Smooth muscle cell of bladder (primary cell): ENCODE results near the gene FBF1. TPM values are rescaled to one million over a fixed set of nuclear protein-coding genes. Genes with fewer than 3 reads are reported as not detected.

ENCODE experiments used
- total RNA-seq: library from RNA; depleted of rRNA; stranded (reverse); fragments of >200 nt; gene quantifications from 2 replicates; pipeline ENCODE4 v1.2.3, GENCODE V29; 2014

Gene FBF1
- 8.8 and 15.0 TPM in 2 replicates for total RNA-seq

DNA sequence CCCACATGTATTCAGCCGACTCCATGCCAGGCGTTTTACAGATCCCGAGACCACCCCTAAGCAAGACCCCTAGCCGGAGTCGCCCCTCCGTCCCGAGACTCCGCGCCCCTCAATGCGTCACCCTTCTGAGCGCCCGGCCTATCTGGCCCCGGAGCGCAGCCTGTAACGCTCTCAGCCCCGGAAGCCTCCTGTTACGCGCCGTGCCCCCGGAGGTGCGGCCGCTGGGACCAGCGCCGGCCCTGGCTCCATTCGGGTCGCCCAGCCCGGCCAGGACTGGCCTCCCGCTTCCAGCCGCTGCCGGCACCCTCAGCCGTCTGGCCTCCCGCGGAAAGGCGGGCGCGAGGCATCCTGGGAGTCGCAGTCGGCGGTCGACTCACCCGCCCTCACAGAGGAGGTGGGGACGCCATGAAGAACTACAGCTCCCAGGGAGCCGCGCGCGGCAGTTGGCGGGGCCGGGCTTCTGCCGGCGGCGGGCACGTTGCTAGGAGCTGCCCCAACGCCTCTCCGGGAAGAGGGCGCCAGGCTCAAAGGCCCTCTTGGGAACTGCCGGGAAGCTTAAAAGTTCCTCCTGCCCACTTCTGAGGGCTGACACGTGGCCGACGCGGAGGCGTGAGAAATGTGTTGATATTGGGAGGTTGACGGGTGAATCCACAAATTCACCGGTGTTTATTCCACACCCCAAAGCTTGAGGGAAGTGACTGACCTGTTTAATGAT, at the start of gene FBF1:
TSS of gene FBF1 (minus strand) at position 316 of the 715 bp plus-strand sequence. CDS start 2,893 bp downstream, outside the sequence.

GRCh38 chr17:75978938-75979704, 38.3 kb upstream of the FBF1 start, which contains the start of the genes ACOX1 and TEN1:
Gene ACOX1 (minus strand): TSS chr17:75979166. CDS start chr17:75979073, 93 bp downstream.
Gene TEN1 (plus strand): TSS chr17:75979240. CDS start chr17:75986193, 6,953 bp downstream.

DNA sequence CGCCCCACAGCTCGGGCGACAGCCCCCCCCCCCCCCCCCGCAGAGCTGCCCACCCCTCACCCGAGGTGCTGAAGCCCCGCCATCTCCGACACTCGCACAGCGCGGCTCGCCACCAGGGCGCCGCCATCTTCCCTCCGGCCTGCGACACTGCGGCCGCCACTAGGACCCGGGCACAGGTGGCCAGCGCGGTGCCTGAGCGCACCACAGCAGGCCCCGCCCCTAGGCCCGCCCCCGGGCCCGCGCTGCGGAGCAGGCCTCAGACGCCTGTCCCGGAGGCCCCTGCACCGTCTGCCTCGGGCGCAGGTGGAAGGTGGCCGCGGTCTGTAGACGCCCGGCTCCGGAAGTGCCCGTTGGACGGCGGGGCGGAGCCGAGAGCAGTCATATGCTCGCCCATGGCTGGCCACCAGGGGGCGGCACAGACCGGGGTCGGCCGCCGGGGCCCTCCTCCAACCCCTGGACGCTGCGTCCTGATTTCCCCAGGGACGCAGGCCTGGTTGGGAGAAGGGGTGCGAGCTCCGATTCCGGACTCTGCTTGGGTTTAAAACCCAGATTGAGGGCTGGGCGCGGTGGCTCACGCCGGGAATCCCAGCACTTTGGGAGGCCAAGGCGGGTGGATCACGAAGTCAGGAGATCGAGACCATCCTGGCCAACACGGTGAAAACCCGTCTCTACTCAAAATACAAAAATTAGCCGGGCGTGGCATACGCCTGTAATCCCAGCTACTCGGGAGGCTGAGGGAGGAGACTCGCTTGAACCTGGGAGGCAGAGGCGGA, 35.9 kb downstream of the FBF1 start, which contains the start of gene MRPL38:
TSS of gene MRPL38 (minus strand) at position 136 of the 773 bp plus-strand sequence. CDS start at position 127, 9 bp downstream.

GRCh38 chr17:75896415-75897159, 44.3 kb downstream of the FBF1 start, which contains the start of gene TRIM65:
Gene TRIM65 (minus strand): TSS chr17:75896951. CDS start chr17:75896937, 14 bp downstream.

DNA sequence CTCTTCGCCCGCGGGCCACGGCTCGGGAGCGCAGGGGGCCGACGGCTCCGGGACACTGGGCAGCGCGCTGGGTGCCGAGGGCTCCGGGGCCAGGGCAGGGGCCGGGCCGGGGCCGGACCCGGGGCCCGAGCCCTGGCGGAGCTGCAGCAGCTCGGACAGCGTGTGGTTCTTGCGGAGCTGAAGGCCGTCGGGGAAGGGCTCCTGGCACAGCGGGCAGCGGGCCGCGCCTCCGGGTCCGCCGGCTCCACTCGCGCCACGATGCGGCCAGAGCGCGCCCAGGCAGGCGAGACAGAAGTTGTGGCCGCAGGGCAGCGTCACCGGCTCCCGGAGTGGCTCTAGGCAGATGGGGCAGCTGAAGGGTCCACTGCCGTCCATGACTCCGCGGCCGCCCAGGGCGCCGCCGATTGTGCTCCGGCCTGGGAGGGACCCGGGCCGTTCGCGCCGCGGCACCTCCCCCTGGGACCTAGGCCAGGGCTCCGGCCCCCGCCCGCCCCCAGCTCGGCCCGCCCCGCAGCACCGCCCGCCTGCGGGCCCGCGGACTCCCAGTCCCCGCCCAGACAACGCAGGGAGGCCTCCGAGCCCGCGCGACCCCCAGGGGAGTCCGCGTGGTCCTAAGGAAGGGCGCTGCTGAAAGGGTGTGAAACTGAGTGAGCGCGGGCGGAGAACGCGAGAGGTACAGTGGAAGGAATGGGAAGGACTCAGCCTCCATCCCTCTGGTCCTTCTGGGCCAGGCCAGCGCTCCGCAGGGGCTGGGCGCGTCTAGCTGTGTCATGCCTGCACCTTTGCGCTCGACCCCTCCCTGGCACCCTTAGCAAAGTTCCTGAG, 62.5 kb downstream of the FBF1 start, which contains the start of gene TRIM47:
TSS of gene TRIM47 (minus strand) at position 408 of the 825 bp plus-strand sequence. CDS start at position 375, 33 bp downstream.

Other genes with a start within 250 kb of the FBF1 start
- gene ITGB4, start 219.6 kb downstream of the FBF1 start, total RNA-seq = 0.28 TPM in 2 replicates
- gene GALK1, start 175.8 kb downstream of the FBF1 start, total RNA-seq = 43.2 and 49.0 TPM in 2 replicates
- 10.0 and 15.1 TPM in 2 replicates for gene UNK, start 156.2 kb downstream of the FBF1 start, total RNA-seq
- 0.46 and 0.57 TPM in 2 replicates for gene UNC13D, start 96.6 kb downstream of the FBF1 start, total RNA-seq
- 22.3 and 22.5 TPM in 2 replicates for gene WBP2, start 85.7 kb downstream of the FBF1 start, total RNA-seq
- gene TRIM47, start 62.5 kb downstream of the FBF1 start, total RNA-seq = 12.3 and 14.1 TPM in 2 replicates
- gene TRIM65, start 44.1 kb downstream of the FBF1 start, total RNA-seq = 13.5 and 16.1 TPM in 2 replicates
- 21.4 and 21.9 TPM in 2 replicates for gene MRPL38, start 36.2 kb downstream of the FBF1 start, total RNA-seq
- gene ACOX1, start 38.1 kb upstream of the FBF1 start, total RNA-seq = 49.1 and 63.6 TPM in 2 replicates
- gene TEN1, start 38.2 kb upstream of the FBF1 start, total RNA-seq = 14.1 and 15.5 TPM in 2 replicates
- 0.71 and 0.92 TPM in 2 replicates for gene CDK3, start 59.8 kb upstream of the FBF1 start, total RNA-seq
- gene EVPL, start 86.3 kb upstream of the FBF1 start, total RNA-seq = under 0.01 TPM in 2 replicates
- 24.6 and 45.7 TPM in 2 replicates for gene SRP68, start 131.5 kb upstream of the FBF1 start, total RNA-seq
- gene GALR2, start 133.7 kb upstream of the FBF1 start, total RNA-seq = 0.14 TPM in 1 of 2 replicates, not detected in the other
- not detected in 2 replicates for gene ZACN, start 138.1 kb upstream of the FBF1 start, total RNA-seq
- 78.6 and 82.0 TPM in 2 replicates for gene EXOC7, start 162.7 kb upstream of the FBF1 start, total RNA-seq
- gene FOXJ1, start 200.2 kb upstream of the FBF1 start, total RNA-seq = not detected in 2 replicates